BLaER1 (cell line): Measurements from ENCODE around the gene HS3ST1.

Source experiments
- H3K27ac ChIP-seq: shearing (Covaris generic); formaldehyde crosslinking; 2 replicates; pipeline ENCODE4 v1.8.1; 2022
- H3K27me3 ChIP-seq: shearing (Covaris generic); formaldehyde crosslinking; 2 replicates; pipeline ENCODE4 v1.8.1; 2022
- H3K36me3 ChIP-seq: shearing (Covaris generic); formaldehyde crosslinking; 2 replicates; pipeline ENCODE4 v1.8.1; 2022
- H3K4me1 ChIP-seq: shearing (Covaris generic); formaldehyde crosslinking; 2 replicates; pipeline ENCODE4 v1.8.1; 2022
- H3K4me2 ChIP-seq: shearing (Covaris generic); formaldehyde crosslinking; 2 replicates; pipeline ENCODE4 v1.8.1; 2022
- H3K4me3 ChIP-seq: shearing (Covaris generic); formaldehyde crosslinking; 2 replicates; pipeline ENCODE4 v1.8.1; 2022
- H3K9ac ChIP-seq: shearing (Covaris generic); formaldehyde crosslinking; 2 replicates; pipeline ENCODE4 v1.8.1; 2022
- H3K9me3 ChIP-seq: shearing (Covaris generic); formaldehyde crosslinking; 2 replicates; pipeline ENCODE4 v1.8.1; 2022
- H4K20me1 ChIP-seq: shearing (Covaris generic); formaldehyde crosslinking; 2 replicates; pipeline ENCODE4 v1.8.1; 2022
- Cebpa-rat ChIP-seq: shearing (Covaris generic); IDR thresholded peaks from 2 replicates; pipeline ENCODE4 v1.8.1; 2022

The HS3ST1 gene

GRCh38 chr4:11428231-11428898, at the start of gene HS3ST1:
TSS of gene HS3ST1 (minus strand) at chr4:11428894. CDS start at chr4:11400005, 28,889 bp downstream.
- H3K9me3 ChIP-seq, result peaks cover 20% of the 10 kb centered on the region
- no peak within 1 kb of the TSS for H3K9ac ChIP-seq
- H4K20me1 ChIP-seq, result no peaks in the 10 kb centered on the region
- peaks cover 15% of the 10 kb centered on the region for H3K4me1 ChIP-seq
- peak within 1 kb of the TSS; percentile 91 for H3K4me2 ChIP-seq
- peak within 1 kb of the TSS; percentile 67 for H3K4me3 ChIP-seq
- no peak within 1 kb of the TSS for H3K27ac ChIP-seq
- TF ChIP-seq Cebpa-rat, result no peak
- no peaks in the 10 kb centered on the region for H3K36me3 ChIP-seq
- H3K27me3 ChIP-seq, result peaks cover 50% of the 10 kb centered on the region

GRCh38 chr4:11475871-11476270, 47.2 kb upstream of the HS3ST1 start:
- no peak overlapping the region for H3K4me2 ChIP-seq
- no peak for TF ChIP-seq Cebpa-rat

DNA sequence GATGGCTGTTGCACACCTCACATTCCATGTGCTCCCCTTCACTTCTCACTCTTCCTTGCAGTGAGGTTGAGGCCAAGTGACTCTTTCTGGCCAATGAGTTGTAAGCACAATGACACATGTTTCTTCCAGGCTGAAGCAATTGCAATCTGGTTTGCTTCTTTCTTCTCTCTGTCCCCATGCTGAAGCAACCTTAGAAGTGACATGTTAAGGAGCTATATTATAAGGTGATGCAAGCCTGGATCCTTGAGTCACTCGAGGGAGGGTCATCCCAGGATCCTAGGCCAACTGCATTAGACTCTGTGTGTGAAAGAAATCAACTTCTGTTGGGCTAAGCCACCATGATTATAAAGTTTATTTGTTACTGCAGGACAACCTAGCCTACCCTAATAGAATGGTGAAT, 45.5 kb upstream of the HS3ST1 start:
- Histone ChIP-seq H3K9ac (no peak overlapping the region), H3K4me1 (peaks cover 27% of the 10 kb centered on the region), H3K27me3 (no peaks in the 10 kb centered on the region), H3K4me2 (no peak overlapping the region), H3K4me3 (no peak overlapping the region), H3K36me3 (no peaks in the 10 kb centered on the region), H4K20me1 (no peaks in the 10 kb centered on the region), H3K27ac (no peak overlapping the region), H3K9me3 (no peaks in the 10 kb centered on the region)
- TF ChIP-seq Cebpa-rat, result no peak

More at GRCh38 chr4:11475871-11476270, 47.2 kb upstream of the HS3ST1 start:
- Histone ChIP-seq H4K20me1 (no peaks in the 10 kb centered on the region), H3K9me3 (no peaks in the 10 kb centered on the region), H3K4me3 (no peak overlapping the region), H3K9ac (no peak overlapping the region), H3K27ac (no peak overlapping the region), H3K4me1 (peaks cover 21% of the 10 kb centered on the region), H3K36me3 (no peaks in the 10 kb centered on the region), H3K27me3 (no peaks in the 10 kb centered on the region)

DNA sequence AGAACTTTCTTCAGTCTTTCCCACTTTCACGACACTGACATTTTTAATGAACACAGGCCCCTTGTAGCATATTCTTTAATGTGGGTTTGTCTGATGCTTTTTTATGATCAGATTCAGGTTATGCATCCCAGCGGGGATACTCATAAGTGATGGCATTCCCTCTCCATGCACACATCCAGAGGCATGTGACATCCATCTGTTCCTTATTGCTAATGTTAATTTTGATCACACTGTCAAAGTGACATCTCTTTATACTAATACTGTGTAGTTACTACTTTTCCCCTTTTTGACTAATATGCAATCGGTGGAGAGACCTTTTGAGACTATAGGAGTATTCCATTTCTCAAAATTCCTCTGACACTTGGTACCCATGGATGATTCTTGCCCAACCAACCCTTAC, 43.8 kb upstream of the HS3ST1 start:
- Histone ChIP-seq H3K27ac (no peak overlapping the region), H3K36me3 (no peaks in the 10 kb centered on the region), H4K20me1 (no peaks in the 10 kb centered on the region), H3K27me3 (no peaks in the 10 kb centered on the region), H3K4me2 (no peak overlapping the region), H3K4me1 (peaks cover 27% of the 10 kb centered on the region), H3K9me3 (no peaks in the 10 kb centered on the region), H3K9ac (no peak overlapping the region), H3K4me3 (no peak overlapping the region)
- TF ChIP-seq Cebpa-rat, result no peak

GRCh38 chr4:11471618-11472017, 42.9 kb upstream of the HS3ST1 start:
- Histone ChIP-seq H3K4me2 (peak overlapping the region; percentile 62), H3K9ac (no peak overlapping the region), H3K4me3 (0 out of 2 replicates have a peak overlapping the region, but pooled peaks have one; percentile 6), H3K27ac (peak overlapping the region; percentile 27; the same call in 1 of the 2 replicates), H3K36me3 (no peaks in the 10 kb centered on the region), H4K20me1 (no peaks in the 10 kb centered on the region), H3K27me3 (no peaks in the 10 kb centered on the region), H3K4me1 (peaks cover 27% of the 10 kb centered on the region), H3K9me3 (no peaks in the 10 kb centered on the region)
- no peak for TF ChIP-seq Cebpa-rat

GRCh38 chr4:11471046-11471441, 42.4 kb upstream of the HS3ST1 start:
- no peaks in the 10 kb centered on the region for H3K36me3 ChIP-seq
- no peak overlapping the region for H3K9ac ChIP-seq
- H3K9me3 ChIP-seq, result no peaks in the 10 kb centered on the region
- H3K4me1 ChIP-seq, result peaks cover 27% of the 10 kb centered on the region
- no peaks in the 10 kb centered on the region for H3K27me3 ChIP-seq
- H3K27ac ChIP-seq, result peak overlapping the region; percentile 27; the same call in 1 of the 2 replicates
- peak overlapping the region; percentile 62 for H3K4me2 ChIP-seq
- no peak for TF ChIP-seq Cebpa-rat
- H3K4me3 ChIP-seq, result no peak overlapping the region
- H4K20me1 ChIP-seq, result no peaks in the 10 kb centered on the region

DNA sequence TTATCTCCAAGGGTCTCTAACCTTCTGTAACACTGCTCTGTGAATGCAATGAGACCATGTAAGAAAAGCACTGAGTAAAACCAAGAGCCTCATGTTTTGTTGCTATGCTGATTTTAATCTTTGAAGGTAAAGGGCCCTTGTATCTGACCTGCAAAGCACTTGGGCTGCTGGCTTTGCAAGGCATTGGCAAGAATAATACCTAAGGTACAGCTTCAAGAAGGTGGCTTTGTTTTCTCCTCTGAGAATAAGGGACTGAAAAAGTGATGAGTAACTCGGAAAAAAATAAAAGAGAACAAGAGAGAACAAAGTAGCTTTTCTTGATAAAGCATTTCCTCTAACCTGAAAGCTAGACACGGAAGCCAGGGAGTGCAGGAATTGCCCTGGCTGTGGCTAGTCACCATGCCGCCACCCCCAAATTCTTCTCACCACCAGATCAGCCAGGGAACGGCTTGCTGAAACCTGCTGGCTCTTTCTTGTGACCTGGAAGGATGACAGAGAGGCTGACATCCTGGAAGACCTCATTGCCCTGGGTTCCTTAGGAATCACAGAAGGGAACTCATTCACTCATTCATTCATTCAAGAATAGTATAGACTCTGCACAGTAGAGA, 41.8 kb upstream of the HS3ST1 start:
- no peaks in the 10 kb centered on the region for H3K36me3 ChIP-seq
- no peaks in the 10 kb centered on the region for H4K20me1 ChIP-seq
- no peak overlapping the region for H3K4me3 ChIP-seq
- no peak for TF ChIP-seq Cebpa-rat
- peak overlapping the region; percentile 62 for H3K4me2 ChIP-seq
- no peaks in the 10 kb centered on the region for H3K27me3 ChIP-seq
- H3K9ac ChIP-seq, result no peak overlapping the region
- peaks cover 27% of the 10 kb centered on the region for H3K4me1 ChIP-seq
- no peaks in the 10 kb centered on the region for H3K9me3 ChIP-seq
- 0 out of 2 replicates have a peak overlapping the region, but pooled peaks have one; percentile 11 for H3K27ac ChIP-seq

- no peaks in the 10 kb centered on the region for H4K20me1 ChIP-seq
- no peak overlapping the region for H3K4me3 ChIP-seq
- H3K9me3 ChIP-seq, result no peaks in the 10 kb centered on the region
- peaks cover 27% of the 10 kb centered on the region for H3K4me1 ChIP-seq
- 0 out of 2 replicates have a peak overlapping the region, but pooled peaks have one; percentile 11 for H3K27ac ChIP-seq
- H3K36me3 ChIP-seq, result no peaks in the 10 kb centered on the region
- H3K27me3 ChIP-seq, result no peaks in the 10 kb centered on the region
- no peak overlapping the region for H3K9ac ChIP-seq
- no peak for TF ChIP-seq Cebpa-rat
- H3K4me2 ChIP-seq, result peak overlapping the region; percentile 62
Measured at GRCh38 chr4:11469650-11470437, 41.1 kb upstream of the HS3ST1 start.

DNA sequence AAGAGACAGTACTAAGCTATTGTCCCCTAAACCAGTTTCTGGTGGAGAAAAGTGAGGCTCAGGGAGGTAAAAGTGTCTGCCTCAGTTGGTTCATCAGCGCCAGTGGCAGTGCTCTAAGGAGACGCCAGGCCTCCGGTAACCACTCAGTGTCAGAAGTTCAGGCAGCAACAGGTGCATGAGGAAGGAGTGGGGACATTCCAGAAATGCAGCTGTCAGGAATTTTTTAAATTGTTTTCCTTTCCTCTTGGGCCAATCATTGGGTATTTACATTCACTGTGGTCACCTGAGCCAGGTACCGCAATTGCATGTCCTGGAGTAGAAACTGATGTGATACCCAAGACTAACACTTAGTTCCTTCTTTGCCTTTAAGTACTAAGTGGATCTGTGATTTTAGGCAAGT, 40.2 kb upstream of the HS3ST1 start:
- TF ChIP-seq Cebpa-rat, result no peak
- H3K36me3 ChIP-seq, result no peaks in the 10 kb centered on the region
- no peaks in the 10 kb centered on the region for H4K20me1 ChIP-seq
- H3K9me3 ChIP-seq, result no peaks in the 10 kb centered on the region
- H3K27me3 ChIP-seq, result no peaks in the 10 kb centered on the region
- no peak overlapping the region for H3K27ac ChIP-seq
- no peak overlapping the region for H3K9ac ChIP-seq
- H3K4me1 ChIP-seq, result peaks cover 27% of the 10 kb centered on the region
- no peak overlapping the region for H3K4me2 ChIP-seq
- no peak overlapping the region for H3K4me3 ChIP-seq

GRCh38 chr4:11467931-11468330, 39.2 kb upstream of the HS3ST1 start:
- peaks cover 27% of the 10 kb centered on the region for H3K4me1 ChIP-seq
- H4K20me1 ChIP-seq, result no peaks in the 10 kb centered on the region
- no peak for TF ChIP-seq Cebpa-rat
- no peaks in the 10 kb centered on the region for H3K9me3 ChIP-seq
- no peaks in the 10 kb centered on the region for H3K27me3 ChIP-seq
- H3K4me2 ChIP-seq, result no peak overlapping the region
- no peak overlapping the region for H3K27ac ChIP-seq
- H3K36me3 ChIP-seq, result no peaks in the 10 kb centered on the region
- H3K4me3 ChIP-seq, result no peak overlapping the region
- H3K9ac ChIP-seq, result no peak overlapping the region
